Transverse colon (tissue), 4 donors: ENCODE results near the gene SLC45A2.

Experiments
- CTCF ChIP-seq, 5 experiments: fragments of 200-600 bp in 3 of 5; fragments of 450-650 bp in 2 of 5; sonication (generic) in 3 of 5; IDR thresholded peaks; 1 replicate in 2 of 5; 2 replicates in 3 of 5; pipeline ENCODE4 v1.5.1; 2016 to 2017; ENCODE audit warnings: antibody characterized with exemption in 5 of 5, inconsistent platforms in 3 of 5, mild to moderate bottlenecking in 2 of 5, moderate library complexity in 1 of 5
- EP300 ChIP-seq: sonication (generic); formaldehyde crosslinking; IDR thresholded peaks from one replicate; pipeline ENCODE4 v1.6.1; 2017; ENCODE audit warnings: antibody characterized with exemption, low read depth
- POLR2A ChIP-seq: fragments of 450-650 bp; IDR thresholded peaks from one replicate; pipeline ENCODE4 v1.6.1; 2016; ENCODE audit warnings: antibody characterized with exemption, mild to moderate bottlenecking, moderate library complexity
- POLR2AphosphoS5 ChIP-seq, 3 donors: sonication (generic); formaldehyde crosslinking; IDR thresholded peaks; one replicate each; pipeline ENCODE4 v1.6.1; 2016; ENCODE audit warnings: antibody characterized with exemption in 3 of 3

GRCh38 chr5:33931136-33931535, 53.4 kb downstream of the SLC45A2 start:
- no peak for TF ChIP-seq POLR2A
- no peak for TF ChIP-seq EP300
- TF ChIP-seq CTCF (IDR thresholded peaks at IDR 0.05): no peak
- no peak for TF ChIP-seq POLR2AphosphoS5 (IDR thresholded peaks at IDR 0.05)
